ENCODE results near the gene KCNJ13.
"Not testable (repeated sequence)": the region's sequence is repeated elsewhere in the genome, so short reads cannot be mapped to it uniquely, and the experiment has no call there.

The KCNJ13 gene

GRCh38 chr2:232761301-232761907 lies 15.0 kb downstream of the KCNJ13 start:
- DNase-seq: peak; percentile 37

DNA sequence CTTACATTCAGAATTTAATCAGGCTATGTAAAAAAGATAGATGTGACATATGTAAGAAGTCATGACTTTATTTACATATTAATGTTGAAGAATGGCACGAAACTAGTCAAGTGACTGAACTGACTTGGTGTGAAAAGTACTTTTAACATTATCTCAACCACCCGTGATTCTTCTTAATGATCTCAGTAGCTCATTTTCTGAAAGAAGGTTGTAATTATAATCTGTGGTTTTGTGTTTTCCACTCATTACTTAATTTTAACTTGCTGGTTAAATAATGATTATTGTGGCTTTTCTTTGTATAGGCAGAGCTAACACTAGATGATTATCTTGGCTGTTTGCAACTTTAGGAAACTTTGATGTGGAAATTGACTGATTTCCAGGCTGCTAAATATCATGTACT lies 18.5 kb downstream of the KCNJ13 start:
- DNase-seq: no peak

DNA sequence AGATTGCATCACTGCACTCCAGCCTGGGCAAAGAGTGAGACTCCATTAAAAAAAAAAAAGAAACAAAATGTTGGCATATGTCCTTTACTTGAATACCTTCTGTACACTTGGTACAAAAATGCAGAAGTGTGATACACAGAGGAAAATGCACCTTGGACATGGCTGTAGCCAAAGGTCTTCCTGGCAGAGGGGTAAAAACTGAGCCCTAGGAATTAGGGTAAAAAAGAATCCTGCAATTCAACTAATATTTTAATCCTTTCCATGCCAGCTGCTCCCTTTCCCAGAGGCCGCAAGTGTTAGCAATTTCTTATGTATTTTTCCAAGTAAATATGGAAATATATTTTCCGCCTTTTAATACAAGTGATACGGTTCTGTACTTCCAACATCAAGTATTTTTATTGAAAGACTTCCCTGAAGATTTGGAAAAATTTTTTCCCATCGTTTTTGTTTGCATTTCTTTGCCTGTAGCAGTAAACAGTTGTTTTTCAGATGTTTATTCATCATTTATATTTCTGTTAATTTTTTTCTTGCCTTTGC lies 26.2 kb downstream of the KCNJ13 start:
- no peak for DNase-seq

GRCh38 chr2:232749331-232749730 lies 27.0 kb downstream of the KCNJ13 start:
- no peak for DNase-seq

GRCh38 chr2:232748038-232748437 lies 28.3 kb downstream of the KCNJ13 start:
- DNase-seq: no peak

- no peak for DNase-seq
Measured at GRCh38 chr2:232744963-232745362, 31.4 kb downstream of the KCNJ13 start.

DNA sequence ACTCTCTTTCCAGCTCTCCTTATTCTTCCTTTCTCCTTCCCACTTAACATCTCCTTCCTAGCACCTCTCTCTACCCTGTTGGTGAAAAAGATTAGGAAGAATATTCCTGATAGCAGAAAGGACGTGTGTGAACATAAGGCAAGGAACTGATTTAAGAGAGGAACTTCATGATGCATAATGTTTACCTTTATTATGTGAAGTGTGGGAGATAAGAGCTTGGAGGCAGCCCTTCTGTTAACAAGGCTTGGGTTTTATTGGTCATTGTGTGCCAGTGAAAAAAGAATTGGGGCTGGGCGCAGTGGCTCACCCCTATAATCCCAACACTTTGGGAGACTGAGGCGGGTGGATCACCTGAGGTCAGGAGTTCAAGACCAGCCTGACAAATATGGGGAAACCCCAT lies 34.4 kb downstream of the KCNJ13 start:
- DNase-seq: no peak

- DNase-seq: no peak
Measured at GRCh38 chr2:232741294-232741693, 35.1 kb downstream of the KCNJ13 start.

GRCh38 chr2:232731470-232731869 lies 44.9 kb downstream of the KCNJ13 start:
- no peak for DNase-seq

GRCh38 chr2:232728785-232729184 lies 47.6 kb downstream of the KCNJ13 start:
- no peak for DNase-seq

GRCh38 chr2:232723027-232723426 lies 53.3 kb downstream of the KCNJ13 start:
- no peak for DNase-seq

GRCh38 chr2:232721882-232722281 lies 54.5 kb downstream of the KCNJ13 start:
- DNase-seq: no peak

GRCh38 chr2:232721261-232721660 lies 55.1 kb downstream of the KCNJ13 start:
- DNase-seq: no peak

- DNase-seq: not testable (repeated sequence)
Measured at GRCh38 chr2:232720056-232720455, 56.3 kb downstream of the KCNJ13 start.

Measured in NCI-H69 (cell line).